SIG-M5 treated with dmso at 0.1 percent for 504 hours (cell line): ENCODE results near the gene TARS2.

ENCODE experiments used
- DNase-seq: peaks from one replicate; lab custom pipeline; 2025; ENCODE audit not compliant: unreplicated experiment; lab: John Stamatoyannopoulos, UW

The TARS2 gene

DNA sequence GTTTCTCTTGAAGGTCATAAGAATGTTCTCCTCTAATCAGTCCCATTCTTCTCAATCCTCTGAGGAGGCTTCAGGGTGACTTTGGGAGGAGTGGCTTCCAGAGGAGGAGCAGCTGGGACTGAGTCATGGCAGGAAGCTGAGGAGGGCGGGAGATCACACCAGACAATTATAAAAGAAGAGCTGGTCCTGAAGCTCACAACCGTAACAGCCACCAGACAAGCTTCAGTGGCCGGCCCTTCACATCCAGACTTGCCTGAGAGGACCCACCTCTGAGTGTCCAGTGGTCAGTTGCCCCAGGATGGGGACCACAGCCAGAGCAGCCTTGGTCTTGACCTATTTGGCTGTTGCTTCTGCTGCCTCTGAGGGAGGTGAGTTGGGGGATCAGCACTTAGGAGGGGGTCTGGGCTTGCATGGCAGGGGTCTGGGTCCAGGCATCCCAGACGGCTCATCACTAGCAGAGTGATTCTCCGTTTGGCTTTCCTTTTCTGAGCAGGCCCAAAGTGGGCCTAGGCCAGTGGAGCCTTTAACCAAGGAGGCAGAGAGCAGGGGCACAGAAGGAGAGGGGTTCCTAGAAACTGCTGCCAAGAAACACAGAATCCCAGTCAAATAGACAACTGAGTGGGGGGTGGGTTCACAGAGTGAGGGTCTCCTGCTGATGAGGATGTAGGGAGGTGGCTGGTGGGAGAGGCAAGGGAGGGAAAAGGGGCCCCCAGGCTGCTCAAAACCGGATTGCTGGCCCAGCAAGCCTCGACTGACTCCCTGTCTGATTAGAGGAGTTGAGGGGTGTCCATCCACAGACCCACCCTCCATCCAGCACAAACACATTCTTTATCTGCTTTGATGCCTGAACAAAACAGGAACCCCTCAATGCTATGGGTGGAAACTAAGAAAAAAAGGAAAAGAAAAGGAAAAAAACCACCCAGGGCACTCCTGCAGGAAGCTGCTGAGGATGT lies 21.0 kb downstream of the TARS2 start, which contains the start of gene ECM1:
ECM1 (plus strand) TSS at position 198 of the 953 bp plus-strand sequence; CDS start at position 299, 101 bp downstream.
- peak; percentile 60 for DNase-seq

DNA sequence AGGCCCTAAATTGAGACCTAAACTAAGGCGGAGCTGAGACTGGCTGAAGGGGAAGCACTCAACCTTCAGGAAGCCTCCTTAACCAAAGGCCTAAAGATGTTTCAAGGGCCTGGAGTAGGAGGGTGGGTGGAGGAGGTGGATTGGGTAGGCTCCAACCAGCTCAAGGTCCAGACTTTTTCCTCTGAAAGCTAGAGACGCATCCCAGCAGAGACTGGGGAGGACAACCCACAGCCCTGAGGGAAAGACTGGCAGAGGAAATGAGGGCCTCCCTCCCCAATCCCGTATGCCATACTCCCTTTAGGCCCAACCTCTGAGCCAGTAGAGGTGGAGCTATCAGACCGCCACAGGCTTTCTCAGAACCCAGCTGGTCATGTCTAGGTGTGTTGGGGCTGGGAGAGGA lies 21.8 kb downstream of the TARS2 start:
- no peak for DNase-seq

DNA sequence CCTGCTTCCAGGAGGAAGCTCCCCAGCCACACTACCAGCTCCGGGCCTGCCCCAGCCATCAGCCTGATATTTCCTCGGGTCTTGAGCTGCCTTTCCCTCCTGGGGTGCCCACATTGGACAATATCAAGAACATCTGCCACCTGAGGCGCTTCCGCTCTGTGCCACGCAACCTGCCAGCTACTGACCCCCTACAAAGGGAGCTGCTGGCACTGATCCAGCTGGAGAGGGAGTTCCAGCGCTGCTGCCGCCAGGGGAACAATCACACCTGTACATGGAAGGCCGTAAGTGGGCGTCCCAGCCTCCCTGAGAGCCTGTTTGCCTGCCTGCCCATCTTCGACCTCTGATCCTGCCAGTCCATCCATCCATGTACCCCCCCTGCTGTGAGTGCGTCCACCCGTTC lies 24.3 kb downstream of the TARS2 start:
- DNase-seq: no peak

DNA sequence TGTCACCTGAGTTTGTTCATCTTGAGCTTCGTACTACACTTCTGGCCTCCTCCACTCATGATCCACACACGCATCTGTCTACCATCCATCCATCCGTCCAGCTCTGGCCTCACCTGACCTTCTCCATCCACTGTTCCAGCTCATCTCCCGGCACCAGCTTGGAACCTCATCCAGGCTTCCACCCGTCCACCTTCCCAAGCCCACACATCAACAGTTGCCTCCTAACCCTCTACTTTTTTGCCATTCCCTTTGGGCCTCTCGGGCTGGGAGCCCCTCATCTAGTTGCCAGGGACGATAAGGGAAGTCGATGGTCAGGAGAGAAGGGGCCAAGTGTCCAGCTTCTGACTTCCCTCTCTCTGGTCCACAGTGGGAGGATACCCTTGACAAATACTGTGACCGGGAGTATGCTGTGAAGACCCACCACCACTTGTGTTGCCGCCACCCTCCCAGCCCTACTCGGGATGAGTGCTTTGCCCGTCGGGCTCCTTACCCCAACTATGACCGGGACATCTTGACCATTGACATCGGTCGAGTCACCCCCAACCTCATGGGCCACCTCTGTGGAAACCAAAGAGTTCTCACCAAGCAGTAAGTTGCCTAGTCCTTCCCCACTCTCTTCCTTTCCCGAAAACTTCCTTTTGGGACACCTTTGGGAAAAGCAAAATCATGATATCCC lies 24.9 kb downstream of the TARS2 start:
- DNase-seq: no peak

DNA sequence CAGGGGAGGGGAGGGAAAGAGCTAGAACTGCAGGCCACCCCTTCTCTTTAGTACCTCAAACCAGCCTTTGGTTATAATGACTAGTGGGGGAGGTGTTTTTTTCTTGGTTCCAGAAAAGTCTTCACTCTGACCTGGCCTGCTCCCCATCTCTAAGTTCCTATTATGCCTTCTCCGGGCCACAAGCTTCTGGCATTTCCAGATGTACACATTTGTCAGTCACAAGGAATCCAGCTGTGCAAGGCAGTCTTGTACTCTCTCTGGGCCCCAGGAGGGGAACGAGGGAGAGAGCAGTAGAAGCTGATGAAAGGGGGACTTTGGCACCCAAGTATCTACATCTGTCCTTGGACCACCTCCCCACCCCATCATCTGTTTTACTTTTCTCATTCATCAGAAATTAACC lies 25.6 kb downstream of the TARS2 start:
- DNase-seq: no peak

DNA sequence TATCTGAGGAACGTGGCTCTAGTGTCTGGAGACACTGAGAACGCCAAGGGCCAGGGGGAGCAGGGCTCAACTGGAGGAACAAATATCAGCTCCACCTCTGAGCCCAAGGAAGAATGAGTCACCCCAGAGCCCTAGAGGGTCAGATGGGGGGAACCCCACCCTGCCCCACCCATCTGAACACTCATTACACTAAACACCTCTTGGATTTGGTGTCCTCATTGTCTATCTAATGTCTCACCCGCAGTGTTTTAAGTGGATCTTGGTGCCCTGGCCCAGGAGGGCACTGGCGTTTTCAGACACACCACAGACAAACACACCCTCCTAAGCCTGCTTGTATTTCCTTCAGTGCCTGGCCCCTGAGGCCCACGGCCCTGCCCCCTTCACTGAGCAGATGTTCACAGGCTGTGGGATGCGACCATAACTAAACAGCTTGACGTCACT lies 26.2 kb downstream of the TARS2 start:
- no peak for DNase-seq

DNA sequence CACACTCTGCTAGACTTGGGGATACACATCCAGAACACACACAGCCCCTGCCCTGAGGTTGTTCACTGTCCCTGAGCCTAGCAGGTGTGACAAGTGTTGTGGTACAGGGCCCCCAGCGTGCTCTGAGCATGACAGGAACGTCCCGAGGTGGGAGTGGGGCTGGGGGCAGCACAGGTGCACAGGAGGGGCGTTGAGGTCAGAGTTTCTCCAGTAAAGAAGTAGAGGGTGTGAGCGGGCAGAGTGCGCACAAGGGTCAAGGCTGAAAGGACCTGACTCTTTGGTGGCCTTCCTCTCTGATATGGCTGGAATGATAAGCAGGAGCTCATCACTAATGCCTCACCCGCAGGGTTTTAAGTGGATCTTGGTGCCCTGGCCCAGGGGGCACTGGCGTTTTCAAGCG lies 27.0 kb downstream of the TARS2 start:
- no peak for DNase-seq

DNA sequence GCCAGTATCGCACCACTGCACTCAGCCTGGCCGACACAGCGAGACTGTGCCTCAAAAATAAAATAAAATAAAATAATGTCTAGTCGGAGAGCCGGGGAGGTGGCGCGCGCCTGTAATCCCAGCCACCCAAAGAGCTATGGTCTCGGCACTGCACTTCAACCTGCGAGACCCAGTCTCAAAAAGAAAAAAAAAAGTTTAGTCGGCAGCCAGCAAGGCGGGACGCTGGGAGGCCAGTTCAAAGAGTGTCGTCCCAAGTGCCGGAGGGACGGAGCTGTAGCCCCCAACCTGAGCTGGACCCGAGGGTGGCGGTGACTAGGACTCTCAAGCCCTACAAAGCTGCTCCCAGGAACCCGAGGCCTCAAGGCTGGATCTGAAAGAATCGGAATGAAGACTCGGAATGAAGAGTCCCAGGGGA lies 27.7 kb downstream of the TARS2 start:
- DNase-seq: no peak

DNA sequence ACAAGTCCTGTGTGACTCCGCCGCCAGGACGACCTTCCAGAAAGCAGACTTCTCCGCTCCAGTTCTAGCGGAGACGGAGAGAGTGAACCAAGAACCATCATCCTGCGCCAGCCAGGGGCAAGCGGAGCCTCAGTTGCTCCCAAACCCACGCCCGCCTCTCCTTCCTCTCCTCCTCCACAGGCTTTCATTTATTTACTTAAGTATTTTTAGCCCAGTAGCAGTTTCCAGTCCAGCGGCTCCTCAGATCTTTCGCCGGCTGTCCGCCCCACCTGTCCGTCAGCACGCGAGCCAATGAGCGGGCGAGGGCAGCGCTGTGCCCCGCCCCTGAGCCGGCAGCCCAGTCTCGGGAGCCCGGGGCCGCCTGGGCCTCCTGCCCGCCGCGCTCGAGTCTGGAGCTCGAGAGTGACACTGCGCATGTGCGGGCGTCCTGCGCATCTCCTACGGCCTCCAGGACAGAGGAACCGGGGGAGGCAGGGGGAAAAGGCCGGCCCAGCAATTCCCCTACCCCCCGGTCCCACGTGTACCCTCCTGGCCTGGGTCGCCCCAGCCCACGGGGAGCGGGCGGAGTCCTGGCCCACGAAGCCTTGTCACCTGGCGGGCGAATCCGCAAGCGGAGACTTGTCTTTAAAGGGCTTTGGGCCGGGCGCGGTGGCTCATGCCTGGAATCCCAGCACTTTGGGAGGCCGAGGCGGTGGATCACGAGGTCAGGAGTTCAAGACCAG lies 28.3 kb downstream of the TARS2 start, which contains the start of gene FALEC:
FALEC (plus strand) TSS at position 425 of the 722 bp plus-strand sequence.
- peak; percentile 99 for DNase-seq

DNA sequence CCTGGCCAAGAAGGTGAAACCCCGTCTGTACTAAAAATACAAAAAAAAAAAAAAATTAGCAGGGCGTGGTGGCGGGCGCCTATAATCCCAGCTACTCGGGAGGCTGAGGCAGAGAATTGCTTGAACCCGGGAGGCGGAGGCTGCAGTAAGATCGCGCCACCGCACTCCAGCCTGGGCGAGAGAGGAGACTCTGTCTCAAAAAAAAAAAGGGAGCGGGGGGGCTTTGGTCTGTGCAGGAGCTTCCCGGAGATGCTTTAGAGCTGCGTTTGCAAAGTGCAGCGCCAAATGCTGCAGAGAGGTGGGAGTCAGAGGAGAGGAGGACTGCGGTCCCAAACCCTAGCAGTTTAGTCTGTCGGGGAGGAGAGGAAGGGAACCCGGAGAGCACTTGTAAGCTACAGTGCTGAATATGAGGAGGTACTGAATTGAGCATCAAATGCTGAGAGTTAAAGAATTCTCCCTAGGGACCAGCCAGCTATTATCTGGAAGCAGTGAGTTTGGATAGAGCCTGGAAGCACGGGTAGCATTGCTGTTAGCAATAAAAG lies 28.9 kb downstream of the TARS2 start:
- DNase-seq: peak; percentile 55

DNA sequence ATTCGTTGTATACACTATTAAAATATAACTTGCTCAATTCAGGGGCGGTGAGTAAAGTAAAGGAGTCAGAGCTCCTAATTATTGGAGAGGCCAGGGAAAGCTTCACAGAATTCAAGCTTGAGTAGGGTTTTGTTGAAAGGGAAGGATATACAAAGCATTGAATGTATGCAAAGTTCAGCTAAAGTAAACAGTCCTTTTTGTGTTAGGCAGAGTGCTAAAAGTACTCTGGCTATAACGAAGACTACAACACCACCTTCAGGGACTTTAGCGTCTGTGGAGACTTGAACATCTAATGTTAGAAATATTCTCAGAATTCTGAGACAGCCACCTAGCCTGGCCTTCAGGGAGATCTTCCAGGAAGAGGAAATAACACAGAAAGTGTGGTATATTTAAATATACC lies 29.4 kb downstream of the TARS2 start:
- DNase-seq: peak; percentile 39

DNA sequence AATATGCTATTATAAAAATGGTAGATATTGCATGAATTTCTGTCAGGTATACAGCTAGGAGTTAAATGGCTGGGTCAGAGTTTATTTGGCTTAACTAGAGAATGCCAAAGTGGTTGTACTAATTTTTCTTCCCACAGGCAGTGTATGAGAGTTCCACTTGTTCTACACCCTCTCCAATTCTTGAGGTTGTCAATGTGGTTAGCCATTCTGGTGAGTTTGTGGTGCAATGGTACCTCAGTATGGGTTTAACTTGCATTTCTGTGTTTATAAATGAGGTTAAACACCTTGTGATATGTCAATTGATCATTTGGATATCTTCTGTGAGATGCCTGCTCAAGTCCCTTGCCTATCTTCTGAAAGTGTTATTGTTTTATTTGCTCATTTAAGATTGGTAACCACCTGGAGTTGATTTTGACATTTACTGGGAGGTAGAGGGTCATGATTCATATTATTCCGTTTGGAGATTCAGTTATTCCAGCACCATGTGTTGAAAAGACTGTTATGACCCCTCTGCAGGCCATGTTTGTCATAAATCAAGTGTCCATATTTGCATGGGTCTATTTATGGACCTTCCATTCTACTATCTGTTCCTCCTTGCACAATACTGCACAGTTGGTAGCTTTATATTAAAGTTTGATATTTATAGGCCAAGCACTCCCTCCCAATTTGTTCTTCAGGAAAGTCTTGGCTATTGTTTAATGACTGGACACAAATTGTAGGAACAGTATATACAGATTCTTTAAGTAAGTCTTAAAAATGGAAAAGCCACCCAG lies 34.2 kb downstream of the TARS2 start:
- no peak for DNase-seq

DNA sequence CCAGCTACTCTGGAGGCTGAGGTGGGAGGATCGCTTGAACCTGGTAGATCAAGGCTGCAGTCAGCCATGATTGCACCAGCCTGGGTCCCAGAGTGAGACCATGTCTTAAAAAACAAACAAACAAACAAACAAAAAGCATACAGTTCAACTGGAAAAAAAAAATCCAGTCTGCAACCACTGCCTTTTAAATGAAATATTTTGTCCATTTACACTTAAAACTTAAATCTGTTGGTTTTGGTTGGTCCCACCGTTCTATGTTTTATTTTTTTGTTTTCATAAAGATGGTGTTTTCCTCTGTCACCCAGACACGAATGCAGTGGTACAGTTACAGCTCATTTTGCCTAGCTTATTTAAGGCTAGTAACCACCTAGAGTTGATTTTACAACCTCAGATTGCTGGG lies 38.1 kb downstream of the TARS2 start:
- no peak for DNase-seq

DNA sequence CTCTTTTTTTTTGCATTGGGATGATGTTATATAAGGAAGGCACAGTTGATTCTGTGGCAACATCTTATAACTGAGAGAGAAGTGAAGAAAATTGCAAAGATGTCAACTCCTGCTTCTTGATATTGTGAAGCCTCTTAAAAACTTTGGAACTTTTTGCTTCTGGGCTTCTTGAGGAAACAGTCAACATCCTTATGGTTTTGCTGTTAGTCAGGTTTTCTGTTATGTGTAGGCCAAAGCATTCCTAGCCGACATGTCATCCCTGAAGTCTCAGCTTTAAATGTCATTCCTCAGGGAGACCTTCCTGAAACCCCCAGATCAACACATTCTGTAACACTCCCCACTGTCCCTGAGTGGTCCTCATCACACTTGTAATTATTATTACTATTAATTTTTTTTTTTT lies 41.0 kb downstream of the TARS2 start:
- DNase-seq: no peak

DNA sequence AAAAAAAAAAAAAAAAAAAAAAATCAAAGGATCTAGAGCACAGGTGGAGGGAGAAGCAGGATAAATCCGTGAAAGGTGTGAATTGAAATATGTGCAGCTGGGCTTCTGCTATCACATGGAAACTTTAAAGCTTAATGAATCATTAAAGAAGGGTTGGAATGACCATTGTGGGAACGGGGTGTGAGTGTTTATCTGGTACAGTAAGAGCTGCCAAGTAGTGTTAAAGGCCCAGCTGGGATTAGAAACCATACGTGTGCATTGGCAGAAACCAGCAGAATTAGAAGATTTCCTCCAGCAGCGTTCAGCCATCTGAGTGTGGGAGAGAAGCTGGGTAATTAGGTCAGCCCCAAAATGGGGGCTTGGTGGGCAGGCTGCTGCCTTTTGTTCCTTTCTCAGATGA lies 41.8 kb downstream of the TARS2 start:
- DNase-seq: no peak

DNA sequence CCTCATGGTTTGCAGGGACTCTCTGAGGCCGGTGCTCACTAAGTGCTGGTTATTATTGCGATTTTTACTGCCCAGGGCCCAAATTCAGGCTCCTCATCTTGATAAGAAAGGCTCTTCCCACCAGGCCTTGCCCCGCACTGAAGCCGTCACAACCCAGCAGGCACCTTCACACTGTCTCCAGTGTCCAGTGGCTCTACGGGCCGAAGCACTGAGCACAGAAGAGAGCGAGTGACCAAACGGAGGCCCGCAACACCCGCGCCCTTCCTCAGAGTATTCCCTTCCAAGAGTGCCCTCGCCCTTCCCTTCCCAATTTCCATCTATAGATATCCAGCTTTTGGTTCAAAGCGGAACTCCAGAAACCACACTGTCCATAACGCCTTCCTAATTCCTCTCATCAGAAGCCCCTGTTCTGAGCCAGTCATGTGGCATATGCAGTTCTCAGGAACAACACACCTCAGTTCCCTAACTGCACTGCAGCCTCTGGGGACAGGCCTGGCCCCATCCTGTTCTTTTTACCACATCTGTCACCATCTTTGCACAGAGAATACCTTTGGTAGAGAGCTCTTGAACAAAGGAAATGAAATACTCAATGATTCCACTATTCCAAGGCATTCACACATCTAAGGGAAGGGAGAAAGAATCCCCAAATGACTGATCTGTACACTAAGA lies 43.4 kb downstream of the TARS2 start:
- no peak for DNase-seq

DNA sequence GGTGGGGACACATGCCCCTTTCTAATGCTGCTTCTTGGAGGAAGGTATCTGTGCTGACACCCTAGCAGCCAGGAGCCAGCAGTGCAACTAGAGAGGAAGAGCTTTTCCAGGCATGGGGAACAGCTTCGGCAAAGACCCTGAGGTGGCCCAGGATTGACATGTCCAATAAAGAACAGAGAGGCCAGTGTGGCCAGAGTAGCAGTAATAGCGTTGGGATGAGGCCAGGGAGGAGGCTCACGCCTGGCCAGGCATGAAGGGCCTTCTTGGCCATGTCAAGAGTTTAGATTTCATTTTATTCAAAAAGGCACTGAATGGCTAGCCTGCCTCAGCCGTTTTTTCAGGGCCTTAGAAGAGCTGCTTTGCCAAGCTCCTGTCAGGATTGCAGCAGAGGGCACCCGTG lies 45.6 kb downstream of the TARS2 start:
- no peak for DNase-seq

DNA sequence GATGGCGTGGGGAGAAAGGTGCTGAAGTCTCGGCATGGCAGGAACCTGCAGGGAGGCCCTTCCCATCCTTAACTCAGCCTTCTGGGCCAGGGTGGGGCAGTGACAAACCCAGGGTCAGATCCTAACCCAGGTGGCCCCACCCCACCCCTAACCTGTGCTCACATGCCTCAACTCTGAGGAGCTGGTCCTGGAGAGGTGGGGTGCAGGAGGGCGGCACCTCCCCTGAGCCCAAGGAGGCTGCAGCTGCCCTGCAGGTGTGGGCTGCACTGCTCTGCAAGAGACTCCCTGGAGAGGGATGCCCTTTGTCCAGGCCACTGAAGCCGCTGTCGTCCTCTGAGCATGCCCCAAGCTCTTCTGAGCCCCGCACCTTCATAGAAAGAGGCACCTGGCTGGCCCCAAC lies 46.8 kb downstream of the TARS2 start:
- no peak for DNase-seq

DNA sequence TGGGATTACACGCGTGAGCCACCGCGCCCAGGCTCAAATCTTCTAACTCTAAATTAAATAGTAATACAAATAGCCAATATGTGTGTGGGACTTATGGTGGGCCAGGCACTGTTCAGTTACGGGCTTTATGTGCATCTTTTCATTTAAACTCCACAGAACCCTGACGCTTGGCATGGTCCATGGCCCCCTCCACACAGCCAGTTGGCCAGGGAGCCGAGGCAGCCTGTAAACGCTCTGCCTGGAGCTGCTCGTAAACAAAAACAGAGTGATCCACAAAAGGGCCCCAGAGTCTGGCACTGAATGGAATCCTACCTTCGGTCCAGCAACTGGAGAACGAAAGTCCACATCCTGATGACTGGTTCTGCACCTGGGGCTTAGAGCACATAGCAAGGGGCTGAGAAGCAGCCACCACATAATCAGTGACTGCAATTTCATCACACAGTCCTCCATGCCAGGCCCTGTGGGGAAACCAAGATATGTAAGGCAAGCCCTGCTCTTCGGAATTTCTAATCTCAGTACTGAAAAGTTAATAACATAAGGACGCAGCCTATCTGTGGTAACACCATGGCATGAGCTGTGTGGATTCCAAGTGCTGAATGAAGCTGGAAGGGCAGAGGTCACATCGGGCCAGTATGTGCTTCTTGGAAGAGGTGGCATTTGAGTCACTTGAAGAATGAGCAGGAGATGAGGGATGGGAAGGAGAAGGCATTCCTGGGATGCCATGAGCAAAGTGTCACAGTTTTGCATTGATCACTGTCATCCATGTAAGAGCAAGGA lies 48.5 kb downstream of the TARS2 start:
- no peak for DNase-seq
